Heart left ventricle (tissue), 16 donors: ENCODE data around the gene VWA3A. TPM values are rescaled to one million over a fixed set of nuclear protein-coding genes. Genes with fewer than 3 reads are reported as not detected.
"Not testable (repeated sequence)": the region's sequence is repeated elsewhere in the genome, so short reads cannot be mapped to it uniquely, and the experiment has no call there.

ENCODE experiments used
- ATAC-seq, 4 donors: fragments of 200-7000 bp; cut with Tn5 transposase; one replicate each; pipeline ENCODE4 v1.9.1; 2020 to 2022; ENCODE audit warnings: moderate library complexity in 4 of 4, mild to moderate bottlenecking in 3 of 4, moderate number of reproducible peaks in 1 of 4
- DNase-seq, 5 donors: peaks; one replicate each; pipeline ENCODE4 v3.0.0-alpha.2; 2020
- H3K27ac ChIP-seq, 12 donors: fragments of 200-600 bp; sonication (generic) in 4 of 12; one replicate each; pipeline versions ENCODE4 v1.5.0 to v1.8.0; 2016 to 2022; ENCODE audit warnings: mild to moderate bottlenecking in 2 of 12
- H3K27me3 ChIP-seq, 9 donors: fragments of 200-600 bp; sonication (generic) in 2 of 9; one replicate each; pipeline versions ENCODE4 v1.5.1 to v1.8.0; 2016 to 2022; ENCODE audit warnings: mild to moderate bottlenecking in 3 of 9
- H3K36me3 ChIP-seq, 9 donors: fragments of 200-600 bp; sonication (generic) in 2 of 9; one replicate each; pipeline versions ENCODE4 v1.5.0 to v1.8.0; 2018 to 2022; ENCODE audit warnings: mild to moderate bottlenecking in 2 of 9
- H3K4me1 ChIP-seq, 12 donors: fragments of 200-600 bp; sonication (generic) in 4 of 12; one replicate each; pipeline versions ENCODE4 v1.5.0 to v1.8.0; 2016 to 2022; ENCODE audit warnings: mild to moderate bottlenecking in 3 of 12
- H3K4me3 ChIP-seq, 12 donors: fragments of 200-600 bp; sonication (generic) in 4 of 12; one replicate each; pipeline versions ENCODE4 v1.5.0 to v1.8.0; 2017 to 2022; ENCODE audit warnings: mild to moderate bottlenecking in 9 of 12, moderate library complexity in 4 of 12
- H3K9me3 ChIP-seq, 12 donors: fragments of 200-600 bp; sonication (generic) in 4 of 12; one replicate each; pipeline versions ENCODE4 v1.5.0 to v1.8.0; 2016 to 2022; ENCODE audit warnings: mild to moderate bottlenecking in 1 of 12
- CTCF ChIP-seq, 12 donors: fragments of 200-600 bp; sonication (generic) in 4 of 12; IDR thresholded peaks; one replicate each; pipeline versions ENCODE4 v1.5.0 to v1.8.0; 2018 to 2022; ENCODE audit warnings: antibody characterized with exemption in 12 of 12, mild to moderate bottlenecking in 5 of 12
- POLR2A ChIP-seq, 2 donors: fragments of 450-650 bp; IDR thresholded peaks; one replicate each; pipeline ENCODE4 v1.6.1; 2017; ENCODE audit warnings: antibody characterized with exemption in 2 of 2, mild to moderate bottlenecking in 2 of 2, moderate library complexity in 2 of 2
- whole genome bisulfite sequencing, 4 donors: extraction: QIAGEN DNeasy Blood & Tissue Kit in 2 of 4; methylation state at CpG; one replicate each; pipeline versions ENCODE4 v1.1.5 to v1.1.7; 2013 to 2018; 5-methylcytosine and 5-hydroxymethylcytosine counted together
- intact Hi-C, 10 donors: fragments of 100-400 bp; cut with DNase I; formaldehyde crosslinking; loops; one replicate each; pipeline versions ENCODE4 v1.11.1 to v1.14.2; 2022
- polyA plus RNA-seq, 2 donors: library from polyadenylated mRNA; stranded (reverse); fragments of 200-250 nt; gene quantifications; one replicate each; pipeline ENCODE4 v1.2.3, GENCODE V29; 2013
- total RNA-seq, 9 donors: library from RNA; depleted of rRNA in 2 of 9; stranded (reverse); fragments of >200 nt in 2 of 9; fragmentation: NEBNext Ultra II Directional in 3 of 9; extraction: Animal tissue kit (Norgen Biotek cat#: 25700) in 3 of 9; gene quantifications; one replicate each; pipeline versions ENCODE4 v1.1.0 to v1.2.4, GENCODE V29; 2016 to 2023
- donor health status: ischemic (EF 13 %, LVEDD 7.1; RV severe dilation, severe dysfunction).
- donor health status: healthy with polysubstance abuse.
- donor health status: DM: no; HTN: yes; CAD: no.
- donor health status: DM: no; HTN: no; CAD: no.
- donor health status: ischemic (EF 25% LVEDD 6.9; RV normal size, moderate dysfunction).
- donor health status: ischemic (EF 25% LVEDD 5.7; RV mildly dilated, moderate dysfunction).
- donor health status: healthy.
- donor health status: DM: yes; HTN: yes; CAD: no.
- donor health status: ischemic (EF 35%, LVEDD 5.7; RV mildly dilated, moderate dysfunction).
- donor health status: nonischemic (EF 11% LVEDD 7.7; RV severe dilation, severe dysfunction).
- donor health status: DM: yes; HTN: yes; CAD: no.
- donor health status: PGD.
- donor health status: ischemic (EF 29% LVEDD 5.4; RV normal size, mild dysfunction).
- donor health status: nonischemic (EF 23%, LVEDD 6.1; RV moderate dilation, normal function).

The VWA3A gene
- total and polyA plus RNA-seq, 11 donors, result 0.03 to 1.3 (median 0.58) TPM; not detected in 1

GRCh38 chr16:22165508-22166285 is 73.4 kb downstream of the VWA3A start:
- TF ChIP-seq CTCF (IDR thresholded peaks at IDR 0.05), result no peak
- no peak for TF ChIP-seq POLR2A (IDR thresholded peaks at IDR 0.05)
- Histone ChIP-seq H3K27ac (no peak overlapping the region), H3K27me3 (peaks cover 5 to 30% (median 15%) of the 10 kb centered on the region in 9 donors), H3K36me3 (no peaks in the 10 kb centered on the region), H3K9me3 (peaks cover 0 to 5% (median 0%) of the 10 kb centered on the region in 12 donors), H3K4me3 (no peak overlapping the region), H3K4me1 (peaks cover 0 to 7% (median 0%) of the 10 kb centered on the region in 12 donors)
- intact Hi-C loops, result loop anchor here in 1 of 10 donors (2.0 kb wide), 1 partner anchor 41 kb away; no protein-coding TSS in a partner anchor
- ATAC-seq (peak in 1 of 4 donors; percentile 29), DNase-seq (no peak)
- WGBS, 4 donors, result 88 to 91% (median 90%) methylated on average over 12 to 16 of the region's 16 CpGs

GRCh38 chr16:22171953-22172352 is 79.6 kb downstream of the VWA3A start:
- intact Hi-C loops, result loop anchor here in 1 of 10 donors (10.0 kb wide), 1 partner anchor 77 kb away; the partner anchor contains the start of gene VWA3A
- Histone ChIP-seq H3K4me3 (no peak overlapping the region), H3K9me3 (no peaks in the 10 kb centered on the region), H3K27me3 (no peaks in the 10 kb centered on the region), H3K4me1 (no peaks in the 10 kb centered on the region), H3K27ac (no peak overlapping the region), H3K36me3 (no peaks in the 10 kb centered on the region)
- 86 to 90% (median 90%) methylated on average over 5 to 6 of the region's 6 CpGs for WGBS, 4 donors
- no peak for ATAC-seq
- peak in 1 of 5 donors; percentile 36 for DNase-seq
- TF ChIP-seq POLR2A (IDR thresholded peaks at IDR 0.05), result no peak
- TF ChIP-seq CTCF (IDR thresholded peaks at IDR 0.05), result no peak

GRCh38 chr16:22172642-22173041 is 80.3 kb downstream of the VWA3A start:
- intact Hi-C loops, result loop anchor here in 1 of 10 donors (10.0 kb wide), 1 partner anchor 78 kb away; the partner anchor contains the start of gene VWA3A
- H3K27me3 ChIP-seq, H3K9me3 ChIP-seq, H3K27ac ChIP-seq, H3K36me3 ChIP-seq, ATAC-seq, H3K4me1 ChIP-seq, H3K4me3 ChIP-seq: not testable (repeated sequence)
- 81 to 100% (median 93%) methylated on average over 1 of the region's 1 CpG for WGBS, 4 donors
- peak in 1 of 5 donors; percentile 1 for DNase-seq

- TF ChIP-seq POLR2A (IDR thresholded peaks at IDR 0.05), result no peak
- TF ChIP-seq CTCF (IDR thresholded peaks at IDR 0.05), result no peak
- Histone ChIP-seq H3K9me3 (no peaks in the 10 kb centered on the region), H3K4me3 (no peak overlapping the region), H3K4me1 (no peaks in the 10 kb centered on the region), H3K36me3 (no peaks in the 10 kb centered on the region), H3K27ac (no peak overlapping the region), H3K27me3 (no peaks in the 10 kb centered on the region)
- ATAC-seq, result no peak
- 54 to 64% (median 59%) methylated on average over 9 of the region's 9 CpGs for WGBS, 4 donors
- intact Hi-C loops, result loop anchor here in 2 of 10 donors (5.0 to 10.0 kb wide), 2 partner anchors 67 to 80 kb away; partner anchors contain the start of gene VWA3A (in 1 of the 2)
- peak in 1 of 5 donors; percentile 23 for DNase-seq
Observed at GRCh38 chr16:22174642-22175041, 82.3 kb downstream of the VWA3A start.
